ENCODE measurements around the gene SPAG6. TPM values are rescaled to one million over a fixed set of nuclear protein-coding genes. Genes with fewer than 3 reads are reported as not detected.

Gene SPAG6
- total RNA-seq, 1 donor from 2014 or later, result not detected

DNA sequence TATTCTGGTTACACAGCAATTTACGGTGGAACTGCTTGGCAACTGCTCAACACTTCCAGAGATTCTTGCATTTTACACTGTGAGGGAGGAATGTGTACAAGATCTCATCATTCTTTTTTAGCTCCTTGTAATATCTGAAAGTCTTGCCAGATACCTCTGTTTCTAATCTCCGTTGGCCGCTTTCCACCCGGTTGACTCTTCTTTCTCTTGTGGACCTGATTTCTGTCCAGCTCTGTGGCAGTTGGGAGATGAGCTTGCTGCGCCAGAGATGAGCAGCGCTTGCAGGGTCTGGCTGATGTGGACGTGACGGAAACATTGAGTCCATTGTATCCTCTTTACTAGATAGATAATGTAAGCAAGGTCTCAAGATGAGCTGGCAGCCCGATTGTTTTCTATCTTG is 27.6 kb downstream of the SPAG6 start:
- no peaks in the 10 kb centered on the region for H3K27me3 ChIP-seq (ENCODE audit: control insufficient read depth, insufficient read depth, low read length)
- TF ChIP-seq CTCF (IDR thresholded peaks at IDR 0.05; ENCODE audit: insufficient read depth, low read length, severe bottlenecking), result no peak
- H3K36me3 ChIP-seq (ENCODE audit: control insufficient read depth, insufficient read depth, low read length), result no peaks in the 10 kb centered on the region
- FAIRE-seq, result no peak
- no peak for DNase-seq (ENCODE audit: low read depth)
- no peak overlapping the region for H3K4me3 ChIP-seq (ENCODE audit: low read depth, low read length)

- FAIRE-seq (no peak), DNase-seq (ENCODE audit: low read depth) (no peak)
- TF ChIP-seq CTCF (IDR thresholded peaks at IDR 0.05; ENCODE audit: insufficient read depth, low read length, severe bottlenecking), result no peak
- Histone ChIP-seq H3K4me3 (ENCODE audit: low read depth, low read length) (no peak overlapping the region), H3K27me3 (ENCODE audit: control insufficient read depth, insufficient read depth, low read length) (no peaks in the 10 kb centered on the region), H3K36me3 (ENCODE audit: control insufficient read depth, insufficient read depth, low read length) (no peaks in the 10 kb centered on the region)
These were observed 29.3 kb downstream of the SPAG6 start for GRCh38 chr10:22374489-22375126.

- FAIRE-seq (no peak), DNase-seq (ENCODE audit: low read depth) (no peak)
- TF ChIP-seq CTCF (IDR thresholded peaks at IDR 0.05; ENCODE audit: insufficient read depth, low read length, severe bottlenecking), result no peak
- H3K27me3 ChIP-seq (ENCODE audit: control insufficient read depth, insufficient read depth, low read length), result no peaks in the 10 kb centered on the region
- no peak overlapping the region for H3K4me3 ChIP-seq (ENCODE audit: low read depth, low read length)
- H3K36me3 ChIP-seq (ENCODE audit: control insufficient read depth, insufficient read depth, low read length), result no peaks in the 10 kb centered on the region
These were observed 33.8 kb downstream of the SPAG6 start for GRCh38 chr10:22379059-22379458.

- H3K36me3 ChIP-seq (ENCODE audit: control insufficient read depth, insufficient read depth, low read length), result no peaks in the 10 kb centered on the region
- no peaks in the 10 kb centered on the region for H3K27me3 ChIP-seq (ENCODE audit: control insufficient read depth, insufficient read depth, low read length)
- H3K4me3 ChIP-seq (ENCODE audit: low read depth, low read length), result no peak overlapping the region
- no peak for DNase-seq (ENCODE audit: low read depth)
- no peak for TF ChIP-seq CTCF (IDR thresholded peaks at IDR 0.05; ENCODE audit: insufficient read depth, low read length, severe bottlenecking)
- no peak for FAIRE-seq
These were observed 36.0 kb downstream of the SPAG6 start for GRCh38 chr10:22381262-22381661.

- Histone ChIP-seq H3K27me3 (ENCODE audit: control insufficient read depth, insufficient read depth, low read length) (no peaks in the 10 kb centered on the region), H3K4me3 (ENCODE audit: low read depth, low read length) (no peak overlapping the region), H3K36me3 (ENCODE audit: control insufficient read depth, insufficient read depth, low read length) (no peaks in the 10 kb centered on the region)
- TF ChIP-seq CTCF (IDR thresholded peaks at IDR 0.05; ENCODE audit: insufficient read depth, low read length, severe bottlenecking), result no peak
- DNase-seq (ENCODE audit: low read depth) (no peak), FAIRE-seq (no peak)
These were observed 41.2 kb downstream of the SPAG6 start for GRCh38 chr10:22386503-22386902.
